MM.1S (cell line): Measurements from ENCODE around the gene CLDN4.

Experiments used
- DNase-seq: peaks from one replicate; pipeline ENCODE4 v3.0.0-alpha.2; 2015
- H2AFZ ChIP-seq: fragments of 300-600 bp; sonication (generic); 2 replicates; pipeline ENCODE4 v1.6.0; 2016; ENCODE audit warnings: antibody characterized with exemption, low read length
- H3F3A ChIP-seq: fragments of 300-600 bp; sonication (generic); 2 replicates; pipeline ENCODE4 v1.6.1; 2016; ENCODE audit warnings: mild to moderate bottlenecking, antibody characterized with exemption, low read length, moderate library complexity, mixed read lengths; ENCODE audit not compliant: insufficient read depth
- H3K27ac ChIP-seq: fragments of 300-600 bp; sonication (generic); 2 replicates; pipeline ENCODE4 v1.5.1; 2016; ENCODE audit warnings: mild to moderate bottlenecking, low read length
- H3K27me3 ChIP-seq: fragments of 300-600 bp; sonication (generic); replicated peaks from 2 replicates; pipeline ENCODE4 v1.6.0; 2016; ENCODE audit warnings: low read length; ENCODE audit not compliant: insufficient read depth
- H3K36me3 ChIP-seq: fragments of 300-600 bp; sonication (generic); replicated peaks from 2 replicates; pipeline ENCODE4 v1.6.1; 2016; ENCODE audit warnings: mild to moderate bottlenecking, low read length, mixed read lengths; ENCODE audit not compliant: insufficient read depth
- H3K4me1 ChIP-seq: fragments of 300-600 bp; sonication (generic); 2 replicates; pipeline ENCODE4 v1.6.1; 2016; ENCODE audit warnings: low read length, mixed read lengths
- H3K4me2 ChIP-seq: fragments of 300-600 bp; sonication (generic); 2 replicates; pipeline ENCODE4 v1.6.0; 2016; ENCODE audit warnings: low read depth, low read length
- H3K4me3 ChIP-seq: fragments of 300-600 bp; sonication (generic); 2 replicates; pipeline ENCODE4 v1.5.1; 2016; ENCODE audit warnings: low read length, mixed read lengths
- H3K79me2 ChIP-seq: fragments of 300-600 bp; sonication (generic); 2 replicates; pipeline ENCODE4 v1.6.1; 2016; ENCODE audit warnings: mixed run types, low read length, mixed read lengths
- H3K9ac ChIP-seq: fragments of 300-600 bp; sonication (generic); 2 replicates; pipeline ENCODE4 v1.6.1; 2016; ENCODE audit warnings: low read length, mixed read lengths
- H3K9me2 ChIP-seq: fragments of 300-600 bp; sonication (generic); replicated peaks from 2 replicates; pipeline ENCODE4 v1.6.1; 2016; ENCODE audit warnings: mild to moderate bottlenecking, low read length, mixed read lengths; ENCODE audit not compliant: insufficient read depth
- H3K9me3 ChIP-seq: fragments of 300-600 bp; sonication (generic); replicated peaks from 2 replicates; pipeline ENCODE4 v1.6.1; 2016; ENCODE audit warnings: mild to moderate bottlenecking, low read length, mixed read lengths; ENCODE audit not compliant: insufficient read depth
- H4K20me1 ChIP-seq: fragments of 300-600 bp; sonication (generic); 2 replicates; pipeline ENCODE4 v1.6.1; 2016; ENCODE audit warnings: mild to moderate bottlenecking, low read length, moderate library complexity, mixed read lengths; ENCODE audit not compliant: insufficient read depth
- EZH2 ChIP-seq: fragments of 300-600 bp; sonication (generic); optimal IDR thresholded peaks from 2 replicates; pipeline ENCODE3; 2017; ENCODE audit warnings: low read depth, mild to moderate bottlenecking, antibody characterized with exemption, low read length, mixed read lengths
- EZH2phosphoT487 ChIP-seq: fragments of 300-600 bp; sonication (generic); IDR thresholded peaks from 2 replicates; pipeline ENCODE4 v1.6.1; 2018; ENCODE audit warnings: antibody characterized with exemption, low read length
- TF ChIP-seq, protein P1 (sequence below): fragments of 300-600 bp; sonication (generic); IDR thresholded peaks from 2 replicates; pipeline ENCODE4 v1.5.1; 2016; ENCODE audit warnings: antibody characterized with exemption, low read length, mixed read lengths

Gene CLDN4

GRCh38 chr7:73858807-73859206 lies 28.0 kb downstream of the CLDN4 start:
- no peaks in the 10 kb centered on the region for H3F3A ChIP-seq
- no peaks in the 10 kb centered on the region for H4K20me1 ChIP-seq
- H3K27ac ChIP-seq: no peak overlapping the region
- H3K4me1 ChIP-seq: peaks cover 3% of the 10 kb centered on the region; the same call in 1 of the 2 replicates
- no peak for DNase-seq
- no peak overlapping the region for H3K4me2 ChIP-seq
- no peaks in the 10 kb centered on the region for H3K9me2 ChIP-seq
- H3K79me2 ChIP-seq: no peaks in the 10 kb centered on the region
- H3K9me3 ChIP-seq: no peaks in the 10 kb centered on the region
- TF ChIP-seq EZH2phosphoT487: no peak
- TF ChIP-seq, protein P1, sequence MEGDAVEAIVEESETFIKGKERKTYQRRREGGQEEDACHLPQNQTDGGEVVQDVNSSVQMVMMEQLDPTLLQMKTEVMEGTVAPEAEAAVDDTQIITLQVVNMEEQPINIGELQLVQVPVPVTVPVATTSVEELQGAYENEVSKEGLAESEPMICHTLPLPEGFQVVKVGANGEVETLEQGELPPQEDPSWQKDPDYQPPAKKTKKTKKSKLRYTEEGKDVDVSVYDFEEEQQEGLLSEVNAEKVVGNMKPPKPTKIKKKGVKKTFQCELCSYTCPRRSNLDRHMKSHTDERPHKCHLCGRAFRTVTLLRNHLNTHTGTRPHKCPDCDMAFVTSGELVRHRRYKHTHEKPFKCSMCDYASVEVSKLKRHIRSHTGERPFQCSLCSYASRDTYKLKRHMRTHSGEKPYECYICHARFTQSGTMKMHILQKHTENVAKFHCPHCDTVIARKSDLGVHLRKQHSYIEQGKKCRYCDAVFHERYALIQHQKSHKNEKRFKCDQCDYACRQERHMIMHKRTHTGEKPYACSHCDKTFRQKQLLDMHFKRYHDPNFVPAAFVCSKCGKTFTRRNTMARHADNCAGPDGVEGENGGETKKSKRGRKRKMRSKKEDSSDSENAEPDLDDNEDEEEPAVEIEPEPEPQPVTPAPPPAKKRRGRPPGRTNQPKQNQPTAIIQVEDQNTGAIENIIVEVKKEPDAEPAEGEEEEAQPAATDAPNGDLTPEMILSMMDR: no peak
- TF ChIP-seq EZH2: no peak
- H3K4me3 ChIP-seq: no peak overlapping the region
- no peaks in the 10 kb centered on the region for H3K36me3 ChIP-seq
- H3K9ac ChIP-seq: no peak overlapping the region
- no peak overlapping the region for H2AFZ ChIP-seq
- peaks cover 5% of the 10 kb centered on the region; the same call in 1 of the 2 replicates for H3K27me3 ChIP-seq

- Histone ChIP-seq H3K36me3 (no peaks in the 10 kb centered on the region), H3K4me3 (no peak within 1 kb of the TSS), H3K9me2 (no peaks in the 10 kb centered on the region), H3K27ac (no peak within 1 kb of the TSS), H3K4me1 (no peaks in the 10 kb centered on the region), H3F3A (no peaks in the 10 kb centered on the region), H3K79me2 (no peaks in the 10 kb centered on the region), H3K4me2 (no peak within 1 kb of the TSS), H3K9ac (no peak within 1 kb of the TSS), H3K9me3 (no peaks in the 10 kb centered on the region), H4K20me1 (no peaks in the 10 kb centered on the region), H2AFZ (no peak within 1 kb of the TSS), H3K27me3 (no peaks in the 10 kb centered on the region)
- TF ChIP-seq, protein P1: no peak
- TF ChIP-seq EZH2phosphoT487: no peak
- no peak for TF ChIP-seq EZH2
- no peak for DNase-seq
Measured at GRCh38 chr7:73860859-73861258, 30.1 kb downstream of the CLDN4 start, which contains the start of gene TMEM270. Gene TMEM270, plus strand, starts transcription at chr7:73861159. Its CDS starts 36 bp downstream, at chr7:73861195.

DNA sequence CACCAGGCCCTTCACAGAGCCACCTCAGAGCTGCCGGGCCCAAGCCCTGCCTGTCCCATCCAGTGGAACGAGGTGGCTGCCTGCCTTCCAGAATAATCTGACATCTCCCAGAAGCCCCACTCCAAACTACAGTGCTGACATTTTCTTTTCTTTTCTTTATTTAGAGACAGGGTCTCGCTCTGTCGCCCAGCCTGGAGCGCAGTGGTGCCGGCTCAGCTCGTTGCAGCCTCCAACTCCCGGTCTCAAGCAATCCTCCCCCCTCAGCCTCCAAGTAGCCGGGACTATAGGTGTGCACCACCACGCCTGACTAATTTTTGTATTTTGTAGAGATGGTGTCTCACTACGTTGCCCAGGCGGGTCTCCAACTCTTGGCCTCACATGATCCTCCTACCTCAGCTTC lies 30.5 kb downstream of the CLDN4 start:
- Histone ChIP-seq H3K36me3 (no peaks in the 10 kb centered on the region), H3K4me2 (no peak overlapping the region), H3K9me2 (no peaks in the 10 kb centered on the region), H3K9me3 (no peaks in the 10 kb centered on the region), H3K79me2 (no peaks in the 10 kb centered on the region), H3K27me3 (no peaks in the 10 kb centered on the region), H3K9ac (no peak overlapping the region), H3K4me1 (no peaks in the 10 kb centered on the region), H3K4me3 (no peak overlapping the region), H3K27ac (no peak overlapping the region), H4K20me1 (no peaks in the 10 kb centered on the region), H2AFZ (no peak overlapping the region), H3F3A (no peaks in the 10 kb centered on the region)
- no peak for TF ChIP-seq EZH2
- no peak for TF ChIP-seq EZH2phosphoT487
- TF ChIP-seq, protein P1: no peak
- DNase-seq: no peak
